GM12873 (cell line): ENCODE data around the gene TOR1AIP2.

Experiments used
- TF ChIP-seq, protein P1 (sequence below): IDR thresholded peaks from 2 replicates; pipeline ENCODE4 v1.5.1; 2012; ENCODE audit warnings: low read depth, mild to moderate bottlenecking, moderate library complexity, low read length, control low read depth; ENCODE audit not compliant: insufficient read depth; ENCODE audit errors: missing control alignments

Gene TOR1AIP2

DNA sequence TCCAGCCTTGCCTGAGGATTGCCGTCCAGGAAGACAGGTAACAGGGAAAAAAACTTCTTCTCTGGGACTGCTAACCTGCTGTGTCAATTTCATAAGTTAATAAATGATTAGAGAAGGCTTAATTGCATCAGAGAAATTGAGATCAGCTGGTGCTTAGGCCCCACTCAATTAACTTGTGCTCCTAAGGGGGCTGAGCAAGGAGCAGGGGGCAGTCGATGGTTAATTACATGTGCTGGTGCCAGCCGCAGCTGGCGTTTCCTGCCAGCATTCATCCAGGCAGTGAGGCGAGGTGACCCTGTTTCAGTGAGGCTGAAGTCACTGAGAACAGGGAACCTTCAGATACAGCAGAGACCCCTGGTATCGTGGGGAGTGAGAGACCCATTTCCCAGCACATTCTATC, 74.5 kb downstream of the TOR1AIP2 start:
- TF ChIP-seq, protein P1, sequence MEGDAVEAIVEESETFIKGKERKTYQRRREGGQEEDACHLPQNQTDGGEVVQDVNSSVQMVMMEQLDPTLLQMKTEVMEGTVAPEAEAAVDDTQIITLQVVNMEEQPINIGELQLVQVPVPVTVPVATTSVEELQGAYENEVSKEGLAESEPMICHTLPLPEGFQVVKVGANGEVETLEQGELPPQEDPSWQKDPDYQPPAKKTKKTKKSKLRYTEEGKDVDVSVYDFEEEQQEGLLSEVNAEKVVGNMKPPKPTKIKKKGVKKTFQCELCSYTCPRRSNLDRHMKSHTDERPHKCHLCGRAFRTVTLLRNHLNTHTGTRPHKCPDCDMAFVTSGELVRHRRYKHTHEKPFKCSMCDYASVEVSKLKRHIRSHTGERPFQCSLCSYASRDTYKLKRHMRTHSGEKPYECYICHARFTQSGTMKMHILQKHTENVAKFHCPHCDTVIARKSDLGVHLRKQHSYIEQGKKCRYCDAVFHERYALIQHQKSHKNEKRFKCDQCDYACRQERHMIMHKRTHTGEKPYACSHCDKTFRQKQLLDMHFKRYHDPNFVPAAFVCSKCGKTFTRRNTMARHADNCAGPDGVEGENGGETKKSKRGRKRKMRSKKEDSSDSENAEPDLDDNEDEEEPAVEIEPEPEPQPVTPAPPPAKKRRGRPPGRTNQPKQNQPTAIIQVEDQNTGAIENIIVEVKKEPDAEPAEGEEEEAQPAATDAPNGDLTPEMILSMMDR, result no peak

DNA sequence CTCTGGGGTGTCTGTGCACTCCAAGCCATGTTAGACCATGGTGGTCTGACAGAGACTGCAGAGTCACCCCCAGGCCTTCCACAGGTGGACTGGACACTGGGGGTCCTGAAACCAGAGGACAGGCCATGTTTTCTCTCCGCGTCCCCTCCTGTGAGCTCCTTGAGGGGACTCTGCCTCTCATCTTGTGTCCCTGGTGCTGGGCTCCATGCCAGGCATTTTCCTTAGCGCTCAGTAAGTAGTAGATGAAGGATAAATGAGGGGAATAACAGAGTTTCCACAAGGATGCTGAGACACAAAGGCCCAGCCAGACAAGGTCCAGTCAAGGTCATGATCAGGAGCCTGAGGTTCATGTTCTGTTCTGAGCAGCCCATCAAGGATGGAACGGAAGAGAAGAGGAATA, 77.1 kb downstream of the TOR1AIP2 start:
- TF ChIP-seq, protein P1, result no peak

DNA sequence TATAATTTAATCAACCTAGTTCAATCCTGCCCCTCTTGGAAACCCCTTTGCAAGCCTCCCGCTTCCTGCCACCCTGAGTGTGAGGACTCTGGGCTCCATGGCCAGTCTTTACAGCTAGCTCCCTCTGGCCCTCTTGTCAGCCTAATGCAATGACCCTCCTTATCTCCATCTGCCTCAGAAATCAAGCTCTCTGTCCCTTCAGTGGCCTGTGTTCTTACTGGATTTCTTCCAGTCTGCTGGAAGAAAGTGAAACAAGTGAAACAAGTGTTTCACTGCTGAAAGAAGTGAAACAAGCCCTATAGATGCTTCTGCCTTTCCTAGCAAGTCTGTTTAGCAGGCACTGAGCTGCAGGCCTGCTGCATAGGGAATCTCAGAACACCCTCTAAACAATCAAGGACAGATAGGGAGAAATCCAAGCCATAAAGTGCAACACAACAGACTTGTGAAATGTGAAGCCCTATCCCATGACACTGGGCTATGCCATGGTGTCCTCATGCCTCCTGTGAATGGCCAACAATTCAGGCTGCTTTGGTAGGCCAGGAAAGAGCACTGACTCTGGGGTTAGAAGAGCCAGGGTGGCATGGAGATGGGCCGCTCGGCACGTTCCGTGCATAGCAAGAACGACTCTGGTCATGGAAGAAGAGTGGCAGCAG, 78.6 kb downstream of the TOR1AIP2 start:
- TF ChIP-seq, protein P1, result no peak

DNA sequence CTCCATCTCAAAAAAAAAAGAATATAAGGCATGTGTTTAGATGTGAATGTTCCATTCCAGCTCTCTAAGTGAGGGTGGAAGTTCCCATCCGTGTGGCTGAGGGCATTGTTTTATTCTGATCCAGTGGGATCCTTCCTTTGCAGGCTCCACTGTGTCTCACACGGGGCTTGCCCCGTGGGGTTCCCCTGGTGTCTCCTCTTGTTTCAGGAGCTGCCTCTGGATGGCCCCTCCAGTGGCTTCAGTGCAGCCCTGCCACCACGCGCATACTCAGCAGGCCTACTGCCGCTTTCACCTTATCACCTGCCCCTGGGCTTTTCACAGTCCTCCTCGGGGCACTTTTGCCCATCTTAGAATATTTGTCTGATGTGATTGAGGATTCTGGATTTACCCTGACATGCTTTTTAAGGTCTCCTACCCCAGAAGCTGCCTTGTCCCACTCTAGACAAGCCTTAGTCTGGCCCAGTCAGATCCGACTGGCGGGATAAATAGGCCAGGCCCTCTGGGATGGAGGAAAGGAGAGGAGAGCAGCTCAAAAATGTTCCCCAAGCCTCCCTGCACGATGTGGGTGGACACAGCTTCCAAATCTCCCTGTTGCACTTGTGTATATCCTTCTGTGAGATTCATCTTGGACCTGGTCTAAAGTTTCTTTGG, 79.3 kb downstream of the TOR1AIP2 start:
- TF ChIP-seq, protein P1, result no peak

DNA sequence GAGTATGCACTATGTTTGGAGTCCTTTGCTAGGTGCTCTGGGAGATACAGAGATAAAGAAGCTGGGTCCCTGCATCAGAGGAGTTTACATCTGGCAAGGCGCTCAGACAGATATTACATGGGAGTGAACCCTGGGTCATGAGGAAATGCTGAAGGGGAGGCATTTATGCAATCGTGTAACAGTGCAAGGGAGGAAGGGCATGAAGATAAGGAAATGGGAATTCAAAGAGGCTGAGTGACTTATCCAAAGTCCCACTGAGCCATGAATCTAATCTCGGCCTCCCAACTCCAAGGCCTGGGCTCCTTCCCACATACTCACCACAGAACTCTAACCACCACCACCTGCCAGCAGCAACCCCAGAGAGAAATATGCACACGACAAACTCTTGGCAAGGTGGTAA, 82.9 kb downstream of the TOR1AIP2 start:
- TF ChIP-seq, protein P1, result no peak

DNA sequence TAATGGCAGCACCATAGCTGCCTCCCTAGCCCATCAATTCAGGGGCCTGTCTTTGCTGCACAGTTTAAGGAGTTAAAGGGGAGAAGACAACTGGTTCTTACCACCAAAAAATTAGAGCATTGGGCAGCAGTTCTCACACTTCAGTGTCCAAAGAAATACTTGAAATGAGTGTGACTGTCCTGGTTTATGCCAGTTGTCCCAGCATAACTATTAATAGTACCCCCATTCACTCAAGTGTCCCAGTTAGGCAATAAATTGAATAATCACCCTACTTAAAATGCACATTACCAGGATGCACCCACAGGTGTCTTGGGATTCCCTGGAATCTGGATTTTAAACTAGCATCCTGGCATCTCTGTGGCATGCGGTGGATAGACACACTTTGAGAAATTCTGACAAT, 83.5 kb downstream of the TOR1AIP2 start:
- TF ChIP-seq, protein P1, result no peak

DNA sequence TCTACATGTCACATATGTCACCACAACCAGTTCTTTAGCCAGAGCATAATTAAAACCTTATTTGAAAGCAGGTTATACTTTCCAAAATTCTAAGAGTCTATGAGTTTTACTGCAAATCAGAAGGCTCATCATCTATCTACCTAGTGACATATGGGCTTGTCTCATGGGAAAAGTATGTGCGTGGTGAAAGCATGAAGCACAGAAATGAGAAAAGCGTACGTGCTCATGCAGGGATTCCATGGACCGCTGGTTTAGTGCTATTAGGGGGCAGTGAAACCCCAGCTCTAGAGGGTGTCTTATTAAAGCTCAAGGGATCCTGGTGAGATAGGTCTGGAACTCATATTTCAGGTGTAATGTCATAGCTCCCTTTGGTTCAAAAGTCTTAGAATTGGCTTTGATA, 84.3 kb downstream of the TOR1AIP2 start:
- TF ChIP-seq, protein P1, result no peak
